Stimulated activated CD4-positive, alpha-beta T cell treated with anti-CD3 and anti-CD28 coated beads, TNF-alpha, amount 100 ng/mL, for 1 hour (primary cell): ENCODE measurements around the gene CCR7.
"Not testable (repeated sequence)": the region's sequence is repeated elsewhere in the genome, so short reads cannot be mapped to it uniquely, and the experiment has no call there.

ENCODE experiments used
- DNase-seq, 3 donors: peaks; one replicate each; pipeline ENCODE4 v3.0.0-alpha.2; 2020; ENCODE audit warnings: low read depth in 3 of 3, low spot score in 1 of 3

Gene CCR7

GRCh38 chr17:40597556-40598300 is 32.5 kb upstream of the CCR7 start:
- no peak for DNase-seq

DNA sequence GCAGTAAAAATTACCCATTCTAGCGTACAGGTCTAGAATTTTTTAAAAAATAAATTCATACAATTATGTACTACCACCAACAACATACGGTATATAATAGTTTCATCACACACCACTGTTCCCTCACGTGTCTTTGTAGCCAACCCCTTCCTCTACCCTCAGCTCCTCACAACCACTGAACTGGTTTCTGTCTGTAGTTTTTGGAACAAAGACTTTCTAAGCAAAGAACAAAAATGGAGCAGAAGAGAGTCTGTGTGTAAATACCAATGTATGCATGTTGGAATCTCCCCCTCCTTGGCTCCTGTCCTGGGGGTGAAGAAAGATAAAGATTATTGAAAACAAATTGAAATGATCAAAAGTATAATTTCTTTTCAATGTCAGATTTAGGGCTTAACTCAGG is 31.9 kb upstream of the CCR7 start:
- no peak for DNase-seq

DNA sequence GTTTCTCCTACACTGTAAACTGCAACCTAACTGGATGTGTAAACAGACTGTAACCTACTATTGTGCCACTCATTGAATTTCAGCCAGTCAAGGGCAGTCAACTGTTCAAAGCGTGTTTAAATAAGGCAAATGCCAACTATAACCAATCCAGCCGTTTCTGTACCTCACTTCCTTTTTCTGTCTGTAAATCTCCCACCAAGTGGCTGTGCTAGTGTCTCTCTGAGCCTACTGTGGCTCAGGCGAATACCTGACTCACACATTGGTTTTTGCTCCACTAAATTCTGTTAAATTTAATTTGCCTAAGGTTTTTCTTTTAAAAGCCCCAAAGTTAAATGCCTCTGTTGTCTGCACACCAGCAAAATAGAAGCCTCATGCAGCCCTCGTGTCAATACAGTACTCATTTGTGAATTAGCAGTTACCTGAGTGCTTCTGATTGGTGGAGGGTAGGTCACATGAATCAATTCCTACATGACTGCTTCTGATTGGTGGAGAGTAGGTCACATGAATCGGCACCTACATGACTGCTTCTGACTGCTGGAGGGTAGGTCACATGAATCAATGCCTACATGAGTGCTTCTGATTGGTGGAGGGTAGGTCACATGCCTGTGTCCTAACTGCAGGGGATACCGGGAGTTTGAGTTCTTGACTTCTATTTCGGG is 31.1 kb upstream of the CCR7 start:
- no peak for DNase-seq

DNA sequence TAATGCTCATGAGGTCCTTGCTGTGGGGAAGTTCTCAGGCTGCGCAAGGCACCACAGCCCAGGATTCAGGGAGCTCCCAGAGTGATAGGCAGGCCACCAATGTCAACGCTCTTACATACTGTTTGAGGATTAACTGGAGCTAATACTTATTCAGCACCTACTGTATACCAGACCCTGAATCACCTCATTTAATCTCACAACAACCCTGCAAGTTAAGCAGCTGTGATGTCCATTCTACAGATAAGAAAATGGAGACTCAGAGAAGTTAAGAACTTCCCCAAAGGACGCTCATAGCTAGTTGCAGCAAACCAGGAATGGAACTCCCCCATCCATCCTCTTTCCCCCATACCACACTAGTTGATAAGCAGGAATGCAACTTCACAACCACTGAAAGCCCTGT is 25.5 kb upstream of the CCR7 start:
- no peak for DNase-seq

GRCh38 chr17:40588552-40588951 is 23.3 kb upstream of the CCR7 start:
- no peak for DNase-seq

DNA sequence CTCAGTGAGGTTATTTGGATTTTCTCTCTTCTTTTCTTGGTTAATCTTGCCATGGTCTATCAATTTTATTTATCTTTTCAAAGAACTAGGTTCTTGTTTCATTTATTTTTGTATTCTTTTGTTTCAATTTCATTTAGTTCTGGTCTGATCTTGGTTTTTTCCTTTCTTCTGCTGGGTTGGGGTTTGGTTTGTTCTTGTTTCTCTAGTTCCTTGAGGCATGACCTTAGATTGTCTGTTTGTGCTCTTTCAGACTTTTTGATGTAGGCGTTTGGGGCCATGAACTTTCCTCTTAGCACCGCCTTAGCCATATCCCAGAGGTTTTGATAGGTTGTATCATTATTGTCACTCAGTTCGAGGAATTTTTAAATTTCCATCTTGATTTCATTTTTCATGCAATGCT is 21.0 kb upstream of the CCR7 start:
- not testable (repeated sequence) for DNase-seq

DNA sequence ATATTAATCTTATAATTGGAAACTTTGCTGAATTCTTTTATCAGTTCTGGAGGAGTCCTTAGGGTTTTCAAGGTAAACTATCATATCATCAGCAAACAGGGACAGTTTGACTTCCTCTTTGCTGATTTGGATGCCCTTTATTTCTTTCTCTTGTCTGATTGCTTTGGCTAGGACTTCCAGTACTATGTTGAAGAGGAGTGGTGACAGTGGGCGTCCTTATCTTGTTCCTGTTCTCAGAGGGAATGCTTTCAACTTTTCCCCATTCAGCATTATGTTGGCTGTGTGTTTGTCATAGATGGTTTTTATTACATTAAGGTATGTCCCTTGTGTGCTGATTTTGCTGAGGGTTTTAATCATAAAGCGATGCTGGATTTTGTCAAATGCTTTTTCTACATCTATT is 19.7 kb upstream of the CCR7 start:
- not testable (repeated sequence) for DNase-seq

DNA sequence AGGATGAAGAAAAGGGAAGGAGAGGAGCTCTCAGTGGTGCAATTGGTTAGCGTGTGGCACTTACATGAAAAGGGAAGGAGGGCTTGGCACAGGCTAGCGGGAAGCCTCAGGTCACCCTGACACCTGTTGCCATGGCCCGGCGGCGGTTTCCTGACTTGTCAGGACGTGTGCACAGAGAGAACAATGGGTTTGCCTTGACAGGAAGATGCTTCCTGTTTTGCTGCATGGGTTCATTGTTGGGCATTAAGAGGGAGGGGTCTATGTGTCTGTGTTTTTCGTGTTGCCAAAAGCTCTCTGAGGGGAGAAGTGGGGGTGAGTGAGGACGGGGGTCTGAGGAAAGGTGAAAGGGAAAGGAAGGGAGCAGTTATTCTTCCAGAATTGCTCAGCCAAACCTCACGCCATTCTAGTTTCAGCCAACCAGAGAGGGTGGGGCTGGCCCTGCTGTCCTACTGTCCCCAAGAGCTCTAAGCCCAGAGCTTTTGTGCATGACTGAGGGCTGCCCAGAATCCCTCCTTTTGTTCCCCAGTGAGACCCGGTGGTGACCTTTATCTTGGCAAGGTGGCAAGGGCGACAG is 17.1 kb upstream of the CCR7 start:
- no peak for DNase-seq

DNA sequence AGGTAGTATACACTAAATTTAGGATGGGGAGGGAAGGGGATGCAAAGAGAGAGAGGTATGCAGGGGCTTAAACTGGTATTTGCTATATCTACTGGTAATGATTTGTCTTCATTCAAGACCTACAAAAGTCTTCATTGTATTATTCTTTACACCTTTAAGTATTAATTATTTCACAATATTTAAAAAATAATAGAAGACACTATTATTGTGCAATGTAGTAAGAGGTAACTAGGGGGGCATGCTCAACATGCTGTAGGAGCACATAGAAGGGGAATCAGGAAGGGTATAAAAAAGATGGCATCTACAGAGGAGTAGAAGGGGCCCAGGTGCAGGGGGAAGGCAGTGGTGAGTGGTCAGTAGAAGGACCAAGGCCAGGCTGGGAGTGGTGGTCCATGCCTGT is 14.9 kb upstream of the CCR7 start:
- no peak for DNase-seq

GRCh38 chr17:40579471-40579870 is 14.2 kb upstream of the CCR7 start:
- no peak for DNase-seq

GRCh38 chr17:40577611-40578065 is 12.4 kb upstream of the CCR7 start:
- DNase-seq, result no peak

GRCh38 chr17:40576113-40576740 is 11.0 kb upstream of the CCR7 start:
- no peak for DNase-seq

- DNase-seq, result no peak
These were observed 9.0 kb upstream of the CCR7 start for GRCh38 chr17:40574292-40574691.

DNA sequence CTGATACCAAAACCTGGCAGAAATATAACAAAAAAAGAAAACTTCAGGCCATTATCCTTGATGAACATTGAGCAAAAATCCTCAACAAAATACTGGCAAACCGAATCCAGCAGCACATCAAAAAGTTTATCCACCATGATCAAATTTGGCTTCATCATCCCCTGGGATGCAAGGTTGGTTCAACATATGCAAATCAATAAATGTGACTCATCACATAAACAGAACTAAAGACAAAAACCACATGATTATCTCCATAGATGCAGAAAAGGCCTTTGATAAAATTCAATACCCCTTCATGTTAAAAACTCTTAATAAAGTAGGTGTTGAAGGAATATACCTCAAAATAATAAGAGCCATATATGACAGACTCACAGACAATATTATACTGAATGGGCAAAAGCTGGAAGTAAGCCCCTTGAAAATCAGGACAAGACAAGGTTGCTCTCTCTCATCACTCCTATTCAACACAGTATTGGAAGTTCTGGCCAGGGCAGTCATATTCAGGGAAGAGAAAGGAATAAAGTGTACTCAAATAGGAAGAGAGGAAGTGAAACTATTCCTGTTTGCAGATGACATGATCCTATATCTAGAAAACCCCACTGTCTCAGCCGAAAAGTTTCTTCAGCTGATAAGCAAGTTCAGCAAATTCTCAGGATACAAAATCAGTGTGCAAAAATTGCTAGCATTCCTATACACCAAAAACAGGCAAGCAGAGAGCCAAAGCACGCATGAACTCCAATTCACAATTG is 7.1 kb upstream of the CCR7 start:
- DNase-seq, result not testable (repeated sequence)

DNA sequence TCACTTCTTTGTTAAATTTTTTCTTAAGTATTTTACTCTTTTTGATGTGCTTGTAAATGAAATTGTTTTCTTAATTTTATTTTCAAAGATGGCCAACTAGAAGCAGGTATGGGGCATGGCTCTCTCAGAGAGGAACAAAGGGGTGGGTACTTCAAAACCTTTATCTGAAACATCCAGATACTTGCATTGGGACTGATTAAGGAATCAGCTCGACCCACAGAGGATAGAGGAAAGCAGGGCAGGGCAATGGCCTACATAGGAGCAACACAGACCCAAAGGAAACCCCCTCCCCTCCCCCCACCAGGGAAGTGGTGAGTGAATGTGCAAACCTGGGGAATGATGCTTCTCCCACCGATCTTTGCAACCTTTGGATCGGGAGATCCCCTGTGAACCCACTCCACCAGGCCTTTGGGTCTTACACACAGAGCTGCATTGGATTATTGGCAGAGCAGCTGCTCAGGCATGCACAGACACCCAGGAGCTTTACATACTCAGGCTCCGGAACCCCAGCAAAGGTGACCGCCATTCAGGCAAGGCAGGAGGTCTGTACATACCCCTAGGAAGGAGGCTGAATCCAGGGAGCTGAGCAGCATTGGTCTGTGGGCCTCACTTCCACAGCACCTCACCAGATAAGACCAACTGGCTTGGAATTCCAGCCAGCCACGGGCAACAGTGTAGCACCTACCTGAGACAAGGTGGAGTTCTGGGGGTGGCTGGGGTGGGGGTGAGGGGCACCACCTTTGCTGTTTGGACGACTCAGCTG is 3.0 kb upstream of the CCR7 start:
- DNase-seq, result no peak

- no peak for DNase-seq
These were observed 2.1 kb upstream of the CCR7 start for GRCh38 chr17:40567377-40567776.

DNA sequence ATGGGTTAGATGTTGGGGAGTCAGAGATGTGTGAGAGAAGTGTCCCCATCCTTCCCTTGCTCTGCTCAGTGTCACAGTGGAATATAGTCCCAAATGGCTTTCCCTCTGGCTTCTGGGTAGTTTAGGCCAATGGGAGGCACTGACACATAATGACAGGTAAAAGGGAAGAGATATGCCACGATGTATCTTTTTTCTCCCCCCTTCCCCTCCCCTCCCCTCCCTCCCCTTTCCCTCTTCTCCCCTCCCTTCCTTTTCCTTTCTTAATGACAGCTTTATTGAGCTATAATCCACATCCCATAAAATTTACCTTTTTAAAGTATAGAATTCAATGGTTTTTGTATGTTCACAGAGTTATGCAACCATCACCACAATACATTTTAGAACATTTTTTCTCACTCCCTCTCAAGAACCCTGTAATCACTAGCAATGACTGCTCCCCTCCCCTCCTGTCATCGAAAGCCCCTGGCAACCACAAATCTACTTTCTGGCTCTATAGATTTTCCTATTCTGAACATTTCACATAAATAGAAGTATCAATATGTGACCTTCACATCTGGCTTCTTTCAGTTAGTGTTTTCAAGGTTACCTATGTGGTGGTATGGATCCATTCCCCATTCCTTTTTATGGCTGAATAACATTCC is 617 bp upstream of the CCR7 start:
- no peak for DNase-seq

GRCh38 chr17:40564195-40564882 is 933 bp downstream of the CCR7 start:
- peak in 1 of 3 donors; percentile 10 for DNase-seq

DNA sequence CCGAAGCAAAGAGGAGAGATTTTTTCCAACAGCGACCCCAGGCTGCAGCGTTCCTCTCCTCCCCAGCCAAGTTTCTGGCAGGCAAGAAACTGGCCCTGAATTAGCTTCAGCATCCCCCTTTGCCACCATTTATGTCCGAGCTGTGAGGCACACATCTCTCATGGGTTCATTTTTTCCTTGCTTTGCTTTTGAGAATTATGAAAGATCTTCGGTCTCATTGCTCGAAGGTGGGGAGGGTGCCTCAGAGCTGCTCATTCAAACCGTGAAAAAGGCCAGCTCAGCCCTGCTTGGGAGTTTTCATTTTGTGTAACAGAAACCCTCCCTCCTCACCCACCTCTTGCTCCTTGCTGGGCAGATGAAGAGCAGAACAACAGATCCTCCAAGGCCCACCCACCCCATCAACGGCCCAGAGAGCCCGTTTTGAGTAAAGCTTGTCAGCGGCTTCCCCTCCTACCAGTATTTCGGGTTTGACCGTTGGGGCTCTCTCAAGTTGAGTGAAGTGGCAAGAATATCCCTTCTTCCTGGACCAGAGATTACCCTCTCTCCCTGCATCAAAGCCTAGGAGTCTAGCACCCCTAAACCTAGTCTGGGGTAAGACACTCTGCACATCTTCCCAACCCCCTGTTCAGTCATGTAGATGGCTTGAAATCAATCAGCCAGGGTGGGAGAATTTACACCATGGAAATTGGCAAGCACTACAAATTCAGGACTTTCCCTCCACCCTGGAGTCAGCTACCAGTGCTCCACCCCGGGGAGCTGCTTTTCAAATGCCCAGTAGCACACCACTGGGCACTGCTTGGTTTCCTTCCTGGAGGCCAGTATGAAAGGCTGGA is 1.8 kb downstream of the CCR7 start:
- no peak for DNase-seq
